ENCODE data around the gene ENO3. TPM values are rescaled to one million over a fixed set of nuclear protein-coding genes. Genes with fewer than 3 reads are reported as not detected.
A peak's percentile ranks its signal among the peaks of the same experiment; 100 is the strongest.

The ENO3 gene
- total RNA-seq, 1 experiment from 2014 or later: 5.2 TPM

DNA sequence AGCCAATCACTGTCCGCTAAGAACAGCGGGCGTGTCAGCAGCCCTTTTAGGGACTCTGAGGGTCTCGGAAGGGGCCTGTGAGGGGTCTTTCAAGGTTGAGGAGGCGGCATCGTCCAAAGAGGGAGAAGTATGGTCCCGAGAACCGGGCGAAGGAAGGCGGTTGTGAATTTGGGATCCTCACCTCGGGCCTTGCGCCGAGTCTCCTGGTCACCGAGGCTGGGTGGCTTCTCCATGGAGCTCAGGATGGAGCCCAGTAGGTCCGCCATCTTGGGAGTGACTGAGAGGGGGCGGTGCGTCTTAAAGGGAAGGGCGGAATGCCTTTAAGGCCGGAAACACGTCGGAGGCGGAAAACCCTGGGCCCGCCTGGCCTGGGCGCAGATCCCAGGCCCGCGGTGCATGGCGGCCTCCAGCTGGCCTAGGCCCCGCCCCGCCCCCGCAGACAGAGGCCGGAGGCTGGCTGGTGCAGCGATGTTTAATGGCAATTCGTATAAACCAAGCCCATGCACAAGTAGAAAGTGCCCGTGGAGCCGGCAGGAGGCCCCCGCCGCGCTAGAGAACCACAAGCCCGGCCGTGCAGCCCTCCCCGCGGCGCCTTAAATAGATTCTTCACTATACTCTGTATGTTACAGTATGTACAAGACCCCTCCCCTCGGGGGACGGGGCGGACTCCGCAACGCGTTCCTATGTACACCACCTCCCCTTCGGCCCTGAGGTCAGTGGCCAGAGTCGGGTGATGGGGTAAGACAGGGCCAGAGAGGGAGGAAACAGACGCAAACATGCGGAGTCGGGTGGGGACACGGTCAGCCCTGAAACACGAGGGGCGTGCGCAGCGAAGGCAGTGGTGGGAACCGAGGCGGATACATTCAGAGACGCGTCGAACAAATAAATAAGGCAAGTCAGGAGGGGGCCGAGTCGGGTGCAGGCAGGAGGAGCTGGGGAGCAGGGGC, 16.9 kb downstream of the ENO3 start, which contains the start of gene SPAG7:
SPAG7 (minus strand) TSS at position 279 of the 947 bp plus-strand sequence; CDS start at position 266, 13 bp downstream.
- H3K27ac ChIP-seq: peak within 1 kb of the TSS; percentile 93
- H3K36me3 ChIP-seq: peaks cover 72% of the 10 kb centered on the region
- H3K4me3 ChIP-seq: peak within 1 kb of the TSS; percentile 57
- DNase-seq (ENCODE audit: low read depth in 1 of 2, low spot score in 2 of 2): peak; percentile 93 to 99
- H3K4me1 ChIP-seq (replicated peaks): peaks cover 39% of the 10 kb centered on the region
- no peaks in the 10 kb centered on the region for H3K27me3 ChIP-seq (replicated peaks)
- H3K9me3 ChIP-seq (replicated peaks): no peaks in the 10 kb centered on the region

GRCh38 chr17:4968486-4969046, 17.6 kb downstream of the ENO3 start:
- no peaks in the 10 kb centered on the region for H3K27me3 ChIP-seq (replicated peaks)
- peak overlapping the region; percentile 57 for H3K4me3 ChIP-seq
- H3K36me3 ChIP-seq: peaks cover 80% of the 10 kb centered on the region
- DNase-seq (ENCODE audit: low read depth in 1 of 2, low spot score in 2 of 2): no peak
- H3K4me1 ChIP-seq (replicated peaks): peaks cover 39% of the 10 kb centered on the region
- no peaks in the 10 kb centered on the region for H3K9me3 ChIP-seq (replicated peaks)
- peak overlapping the region; percentile 93 for H3K27ac ChIP-seq

DNA sequence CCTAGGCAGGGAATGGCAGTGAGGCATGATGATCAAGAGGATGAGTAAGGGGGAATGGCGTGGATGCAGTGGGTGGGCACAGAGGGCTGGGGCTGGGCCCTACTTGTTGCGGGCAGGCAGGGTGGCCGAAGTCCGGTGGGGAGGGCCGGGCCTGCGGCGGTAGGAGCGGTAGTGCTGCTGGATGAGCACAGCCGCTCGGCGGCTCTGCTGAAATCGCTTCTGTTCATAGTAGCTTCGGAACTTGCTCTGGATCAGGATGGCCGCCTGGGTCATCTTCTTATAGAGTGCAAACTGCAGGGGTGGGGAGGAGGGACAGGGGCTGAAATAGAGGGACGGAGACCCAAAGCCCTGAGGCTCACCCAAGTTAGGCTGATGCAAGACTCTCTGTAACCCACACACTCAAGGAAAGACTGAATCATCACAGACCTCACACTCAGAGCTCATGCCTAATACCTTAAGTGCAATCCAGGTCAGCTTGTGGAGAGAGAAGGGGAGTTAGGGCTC, 18.2 kb downstream of the ENO3 start:
- Histone ChIP-seq H3K4me3 (peak overlapping the region; percentile 57), H3K4me1 (replicated peaks) (peaks cover 39% of the 10 kb centered on the region), H3K27ac (peak overlapping the region; percentile 93), H3K9me3 (replicated peaks) (no peaks in the 10 kb centered on the region), H3K36me3 (peaks cover 85% of the 10 kb centered on the region), H3K27me3 (replicated peaks) (no peaks in the 10 kb centered on the region)
- peak; percentile 96 to 97 for DNase-seq (ENCODE audit: low read depth in 1 of 2, low spot score in 2 of 2)

DNA sequence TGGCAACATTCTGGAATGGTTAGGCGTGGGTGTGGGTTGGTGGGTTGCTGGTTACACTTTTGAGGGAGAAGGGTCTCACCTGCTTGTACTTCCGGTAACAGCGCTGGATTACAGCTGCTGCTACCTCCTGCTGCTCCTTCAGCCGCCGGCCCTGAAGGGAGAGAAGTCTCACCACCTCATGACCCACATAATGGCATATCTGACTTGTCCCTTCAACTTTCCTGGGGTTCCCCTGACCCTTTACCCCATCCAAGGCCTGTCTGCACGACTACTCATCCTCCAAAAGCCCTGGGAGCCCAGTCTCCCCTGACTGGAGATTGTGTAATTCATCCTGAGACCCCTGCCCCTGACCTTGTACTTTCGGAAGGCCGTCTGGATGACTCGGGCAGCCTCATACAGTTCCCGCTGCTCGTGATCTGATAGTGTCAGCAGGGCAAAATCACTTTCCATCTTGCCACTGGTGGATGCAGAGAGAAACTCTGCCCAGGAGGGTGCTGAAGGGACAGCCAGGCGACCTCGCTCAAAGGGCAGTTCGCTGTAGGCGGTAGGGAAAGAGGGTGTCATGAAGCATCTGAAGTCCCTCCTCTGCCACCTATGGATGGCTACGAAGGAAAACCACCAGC, 18.7 kb downstream of the ENO3 start:
- Histone ChIP-seq H3K36me3 (peaks cover 87% of the 10 kb centered on the region), H3K27me3 (replicated peaks) (no peaks in the 10 kb centered on the region), H3K27ac (peak overlapping the region; percentile 93), H3K9me3 (replicated peaks) (no peaks in the 10 kb centered on the region), H3K4me1 (replicated peaks) (peaks cover 39% of the 10 kb centered on the region), H3K4me3 (peak overlapping the region; percentile 57)
- DNase-seq (ENCODE audit: low read depth in 1 of 2, low spot score in 2 of 2): peak in 1 of 2 experiments; percentile 43

DNA sequence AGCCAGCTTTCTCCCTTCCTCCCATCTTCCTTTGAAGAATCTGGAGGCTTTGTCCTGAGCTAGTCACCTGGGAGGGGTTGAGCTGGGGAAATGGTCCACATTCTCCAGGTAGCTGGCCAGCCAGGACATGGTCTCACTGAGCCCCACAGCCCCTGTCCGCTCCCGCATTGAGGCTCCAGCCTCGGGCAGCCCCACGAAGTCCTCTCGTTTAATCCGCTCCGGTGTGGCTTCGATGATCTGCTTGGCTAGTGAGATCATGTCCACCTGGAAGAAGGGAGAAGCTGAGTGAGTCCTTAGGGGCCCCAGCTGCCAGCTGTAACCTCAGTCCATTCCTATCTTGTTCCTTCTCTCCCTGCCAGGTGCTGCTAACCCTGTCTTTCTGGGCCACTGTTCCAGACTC, 19.4 kb downstream of the ENO3 start:
- H3K9me3 ChIP-seq (replicated peaks): no peaks in the 10 kb centered on the region
- peaks cover 87% of the 10 kb centered on the region for H3K36me3 ChIP-seq
- H3K4me1 ChIP-seq (replicated peaks): peaks cover 39% of the 10 kb centered on the region
- no peaks in the 10 kb centered on the region for H3K27me3 ChIP-seq (replicated peaks)
- DNase-seq (ENCODE audit: low read depth in 1 of 2, low spot score in 2 of 2): no peak
- H3K27ac ChIP-seq: peak overlapping the region; percentile 93
- no peak overlapping the region for H3K4me3 ChIP-seq

DNA sequence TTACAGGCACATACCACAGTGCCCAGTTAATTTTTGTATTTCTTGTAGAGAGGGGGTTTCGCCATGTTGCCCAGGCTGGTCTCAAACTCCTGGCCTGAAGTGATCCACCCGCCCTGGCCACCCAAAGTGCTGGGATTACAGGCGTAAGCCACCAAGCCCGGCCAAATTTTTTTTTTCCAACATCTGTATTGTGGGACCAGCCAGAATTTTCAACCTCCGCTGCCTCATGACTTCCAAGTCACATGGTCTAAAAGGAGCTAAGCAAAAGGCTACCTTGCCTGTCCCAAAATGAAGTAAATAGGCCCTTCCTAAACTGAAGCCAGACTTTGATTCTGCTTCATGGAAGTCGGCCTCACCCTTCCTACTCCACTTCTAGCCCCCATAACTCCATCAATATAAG, 20.9 kb downstream of the ENO3 start:
- no peak overlapping the region for H3K27ac ChIP-seq
- H3K4me1 ChIP-seq (replicated peaks): peaks cover 29% of the 10 kb centered on the region
- H3K4me3 ChIP-seq: no peak overlapping the region
- no peak for DNase-seq (ENCODE audit: low read depth in 1 of 2, low spot score in 2 of 2)
- H3K27me3 ChIP-seq (replicated peaks): no peaks in the 10 kb centered on the region
- no peaks in the 10 kb centered on the region for H3K9me3 ChIP-seq (replicated peaks)
- peaks cover 81% of the 10 kb centered on the region for H3K36me3 ChIP-seq

DNA sequence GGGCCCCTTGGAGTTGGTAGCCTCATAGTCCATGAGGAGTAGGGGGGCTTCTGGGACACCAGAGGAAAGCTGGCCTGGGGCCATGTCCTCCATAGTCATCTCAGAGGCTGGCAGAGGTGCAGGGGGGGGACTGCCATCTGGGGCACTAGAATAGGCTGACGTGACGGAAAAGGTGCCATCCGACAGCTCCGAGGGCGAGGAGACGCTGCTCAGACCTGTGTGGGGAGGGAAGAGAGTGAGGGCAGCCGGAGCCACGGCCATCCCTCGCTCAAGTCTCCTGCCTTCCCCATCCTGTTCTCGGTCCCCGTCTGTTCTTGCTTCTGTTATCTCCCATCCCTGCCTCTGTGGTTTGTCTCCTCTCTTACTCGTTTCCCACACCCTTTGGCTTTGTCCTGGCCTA, 21.4 kb downstream of the ENO3 start:
- no peaks in the 10 kb centered on the region for H3K27me3 ChIP-seq (replicated peaks)
- H3K9me3 ChIP-seq (replicated peaks): no peaks in the 10 kb centered on the region
- H3K4me1 ChIP-seq (replicated peaks): peaks cover 27% of the 10 kb centered on the region
- DNase-seq (ENCODE audit: low read depth in 1 of 2, low spot score in 2 of 2): no peak
- H3K4me3 ChIP-seq: no peak overlapping the region
- peaks cover 83% of the 10 kb centered on the region for H3K36me3 ChIP-seq
- no peak overlapping the region for H3K27ac ChIP-seq

- H3K36me3 ChIP-seq: peaks cover 83% of the 10 kb centered on the region
- H3K27ac ChIP-seq: no peak overlapping the region
- H3K4me3 ChIP-seq: no peak overlapping the region
- no peaks in the 10 kb centered on the region for H3K9me3 ChIP-seq (replicated peaks)
- peaks cover 27% of the 10 kb centered on the region for H3K4me1 ChIP-seq (replicated peaks)
- DNase-seq (ENCODE audit: low read depth in 1 of 2, low spot score in 2 of 2): no peak
- H3K27me3 ChIP-seq (replicated peaks): no peaks in the 10 kb centered on the region
Observed at GRCh38 chr17:4972752-4973151, 21.8 kb downstream of the ENO3 start.

- H3K4me3 ChIP-seq: no peak overlapping the region
- peaks cover 25% of the 10 kb centered on the region for H3K4me1 ChIP-seq (replicated peaks)
- no peak overlapping the region for H3K27ac ChIP-seq
- H3K9me3 ChIP-seq (replicated peaks): no peaks in the 10 kb centered on the region
- no peaks in the 10 kb centered on the region for H3K27me3 ChIP-seq (replicated peaks)
- peaks cover 83% of the 10 kb centered on the region for H3K36me3 ChIP-seq
- no peak for DNase-seq (ENCODE audit: low read depth in 1 of 2, low spot score in 2 of 2)
Observed at GRCh38 chr17:4973256-4974114, 22.6 kb downstream of the ENO3 start.

GRCh38 chr17:4974115-4974670, 23.3 kb downstream of the ENO3 start:
- Histone ChIP-seq H3K27ac (no peak overlapping the region), H3K27me3 (replicated peaks) (no peaks in the 10 kb centered on the region), H3K9me3 (replicated peaks) (no peaks in the 10 kb centered on the region), H3K4me1 (replicated peaks) (peaks cover 21% of the 10 kb centered on the region), H3K4me3 (no peak overlapping the region), H3K36me3 (peaks cover 87% of the 10 kb centered on the region)
- no peak for DNase-seq (ENCODE audit: low read depth in 1 of 2, low spot score in 2 of 2)

- Histone ChIP-seq H3K36me3 (peaks cover 78% of the 10 kb centered on the region), H3K4me3 (no peak overlapping the region)
Observed at GRCh38 chr17:4978726-4979125, 27.8 kb downstream of the ENO3 start.

DNA sequence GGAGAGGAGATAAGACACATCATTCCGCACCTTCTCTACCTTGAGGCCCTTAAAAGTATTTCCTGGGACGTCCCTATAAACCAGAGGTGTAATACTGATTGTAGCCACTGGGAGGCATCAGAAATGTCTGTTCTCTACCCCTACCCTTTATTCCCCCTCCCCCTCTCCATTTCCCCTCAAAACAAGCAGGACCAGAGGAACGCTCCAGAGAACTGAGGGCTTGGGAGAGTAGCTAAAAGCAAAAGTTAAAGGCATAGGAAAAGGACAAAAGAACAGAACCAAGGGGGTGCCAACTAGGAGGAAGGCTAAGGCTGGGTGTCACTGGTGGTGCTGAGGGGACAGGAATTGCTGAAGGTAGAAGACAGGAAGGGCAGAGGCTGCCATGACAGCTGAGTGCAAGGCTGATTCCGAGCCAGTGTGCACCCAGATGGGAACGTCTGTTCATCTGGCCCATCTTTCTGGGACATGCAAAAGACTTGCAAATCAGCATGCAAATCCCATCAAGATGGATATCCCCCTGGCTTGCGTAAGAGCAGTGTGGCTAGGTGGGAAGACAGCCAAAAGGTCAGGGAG, 29.8 kb downstream of the ENO3 start:
- DNase-seq (ENCODE audit: low read depth in 1 of 2, low spot score in 2 of 2): peak in 1 of 2 experiments; percentile 50
- Histone ChIP-seq H3K4me1 (replicated peaks) (peaks cover 33% of the 10 kb centered on the region), H3K27me3 (replicated peaks) (no peaks in the 10 kb centered on the region), H3K9me3 (replicated peaks) (no peaks in the 10 kb centered on the region), H3K36me3 (peaks cover 71% of the 10 kb centered on the region), H3K4me3 (no peak overlapping the region), H3K27ac (no peak overlapping the region)

More at GRCh38 chr17:4978726-4979125, 27.8 kb downstream of the ENO3 start:
- peaks cover 20% of the 10 kb centered on the region for H3K4me1 ChIP-seq (replicated peaks)
- H3K9me3 ChIP-seq (replicated peaks): no peaks in the 10 kb centered on the region
- no peaks in the 10 kb centered on the region for H3K27me3 ChIP-seq (replicated peaks)
- no peak overlapping the region for H3K27ac ChIP-seq
- DNase-seq (ENCODE audit: low read depth in 1 of 2, low spot score in 2 of 2): no peak

Measured in SJSA1 (cell line).